IMR-90 (cell line): ENCODE results near the gene FAM83E. TPM values are rescaled to one million over a fixed set of nuclear protein-coding genes. Genes with fewer than 3 reads are reported as not detected.

ENCODE experiments used
- ATAC-seq: fragments of 200-7000 bp; cut with Tn5 transposase; 2 replicates; pipeline ENCODE4 v1.9.1; 2020; ENCODE audit warnings: low read depth, mild to moderate bottlenecking, moderate library complexity
- BruUV-seq: library from RNA; stranded (reverse); fragments of 400-500 nt; replicated peaks from 2 replicates; lab custom pipeline; 2021; lab: Mats Ljungman, UMichigan
- CTCF ChIA-PET: fragments of 300-600 bp; formaldehyde crosslinking; extraction: SDS; loops from one replicate; lab custom pipeline; 2021; ENCODE audit warnings: antibody characterized with exemption; lab: Yijun Ruan, JAX
- POLR2A ChIA-PET: fragments of 300-600 bp; sonication (Branson Sonifier 250); formaldehyde crosslinking; loops from one replicate; lab custom pipeline; 2022; ENCODE audit warnings: antibody characterized with exemption; ENCODE audit not compliant: unreplicated experiment; lab: Charles Lee
- DNase-seq: peaks from one replicate; pipeline ENCODE4 v3.0.0; 2013
- H2AFZ ChIP-seq: replicated peaks from 2 replicates; pipeline ENCODE3; 2013; ENCODE audit warnings: low read length, mild to moderate bottlenecking; ENCODE audit not compliant: poor library complexity
- H2AK5ac ChIP-seq: 2 replicates; pipeline ENCODE4 v1.6.1; 2013; ENCODE audit warnings: low read depth, low read length, inconsistent platforms
- H2AK9ac ChIP-seq: replicated peaks from 2 replicates; pipeline ENCODE3; 2013; ENCODE audit warnings: mild to moderate bottlenecking, low read depth, low read length, moderate library complexity; ENCODE audit not compliant: poor library complexity
- H2BK120ac ChIP-seq: 2 replicates; pipeline ENCODE4 v1.6.1; 2013; ENCODE audit warnings: low read depth, low read length, inconsistent platforms
- H2BK15ac ChIP-seq: 3 replicates; pipeline ENCODE4 v1.6.1; 2013; ENCODE audit warnings: low read depth, low read length, inconsistent platforms
- H2BK20ac ChIP-seq: 2 replicates; pipeline ENCODE4 v1.6.1; 2013; ENCODE audit warnings: low read depth, mild to moderate bottlenecking, inconsistent platforms, low read length, moderate library complexity
- H2BK5ac ChIP-seq: 2 replicates; pipeline ENCODE4 v1.6.1; 2013; ENCODE audit warnings: mild to moderate bottlenecking, low read depth, low read length, inconsistent platforms; ENCODE audit not compliant: poor library complexity, severe bottlenecking
- H3K14ac ChIP-seq: replicated peaks from 2 replicates; pipeline ENCODE4 v1.6.1; 2013; ENCODE audit warnings: low read depth, low read length, inconsistent platforms
- H3K18ac ChIP-seq: 2 replicates; pipeline ENCODE4 v1.6.1; 2013; ENCODE audit warnings: low read depth, low read length, control low read depth
- H3K23ac ChIP-seq: 2 replicates; pipeline ENCODE4 v1.6.1; 2013; ENCODE audit warnings: low read depth, low read length, inconsistent platforms
- H3K27ac ChIP-seq: 2 replicates; pipeline ENCODE4 v1.5.1; 2013; ENCODE audit warnings: mild to moderate bottlenecking, control low read depth, low read length; ENCODE audit not compliant: insufficient read depth
- H3K27me3 ChIP-seq: 2 replicates; pipeline ENCODE4 v1.6.1; 2013; ENCODE audit warnings: low read length; ENCODE audit not compliant: control insufficient read depth, insufficient read depth
- H3K36me3 ChIP-seq: 2 replicates; pipeline ENCODE4 v1.6.1; 2013; ENCODE audit warnings: low read length, mixed read lengths; ENCODE audit not compliant: control insufficient read depth, insufficient read depth
- H3K4ac ChIP-seq: 2 replicates; pipeline ENCODE4 v1.6.1; 2013; ENCODE audit warnings: low read depth, low read length, inconsistent platforms
- H3K4me1 ChIP-seq: 2 replicates; pipeline ENCODE4 v1.6.1; 2013; ENCODE audit warnings: low read length, mixed read lengths; ENCODE audit not compliant: control insufficient read depth, insufficient read depth
- H3K4me2 ChIP-seq: 2 replicates; pipeline ENCODE4 v1.6.1; 2013; ENCODE audit warnings: low read depth, mild to moderate bottlenecking, control low read depth, low read length, moderate library complexity
- H3K4me3 ChIP-seq: 2 replicates; pipeline ENCODE4 v1.5.1; 2013; ENCODE audit warnings: low read depth, mild to moderate bottlenecking, control low read depth, low read length, moderate library complexity; ENCODE audit not compliant: insufficient read depth
- H3K56ac ChIP-seq: 2 replicates; pipeline ENCODE4 v1.6.1; 2013; ENCODE audit warnings: low read length, inconsistent platforms; ENCODE audit not compliant: insufficient read depth; ENCODE audit errors: extremely low read depth
- H3K79me1 ChIP-seq, 2 experiments: 2 replicates each; pipeline ENCODE4 v1.6.1; 2013; ENCODE audit warnings: low read length in 2 of 2, inconsistent platforms in 1 of 2, low read depth in 1 of 2
- H3K9ac ChIP-seq: 2 replicates; pipeline ENCODE4 v1.6.1; 2013; ENCODE audit warnings: low read depth, low read length, control low read depth
- H3K9me1 ChIP-seq: 2 replicates; pipeline ENCODE4 v1.6.1; 2013; ENCODE audit warnings: low read length, inconsistent platforms; ENCODE audit not compliant: insufficient read depth
- H3K9me3 ChIP-seq: 2 replicates; pipeline ENCODE4 v1.6.1; 2013; ENCODE audit warnings: low read length; ENCODE audit not compliant: control insufficient read depth, insufficient read depth
- H4K20me1 ChIP-seq: 2 replicates; pipeline ENCODE4 v1.6.1; 2013; ENCODE audit warnings: low read length, inconsistent platforms; ENCODE audit not compliant: insufficient read depth
- H4K5ac ChIP-seq: 2 replicates; pipeline ENCODE4 v1.6.1; 2013; ENCODE audit warnings: mild to moderate bottlenecking, low read depth, low read length, control low read depth
- H4K8ac ChIP-seq, 2 experiments: 2 replicates each; pipeline ENCODE4 v1.6.1; 2013; ENCODE audit warnings: low read depth in 2 of 2, low read length in 2 of 2, control low read depth in 1 of 2, inconsistent platforms in 1 of 2
- H4K91ac ChIP-seq: 2 replicates; pipeline ENCODE4 v1.6.1; 2013; ENCODE audit warnings: low read depth, low read length, inconsistent platforms; ENCODE audit not compliant: insufficient read depth
- CEBPB ChIP-seq: IDR thresholded peaks from 2 replicates; pipeline ENCODE4 v1.6.1; 2012; ENCODE audit warnings: low read depth, low read length, improper control_type of control experiment
- CHD1 ChIP-seq: IDR thresholded peaks from 2 replicates; pipeline ENCODE4 v1.6.1; 2012; ENCODE audit warnings: low read depth, low read length, improper control_type of control experiment
- ELK1 ChIP-seq: fragments of 150-350 bp; IDR thresholded peaks from 2 replicates; pipeline ENCODE4 v1.6.1; 2016; ENCODE audit warnings: low read depth, mild to moderate bottlenecking, low read length, moderate library complexity, borderline replicate concordance
- FOS ChIP-seq: fragments of 150-350 bp; IDR thresholded peaks from 2 replicates; pipeline ENCODE4 v1.6.1; 2016; ENCODE audit warnings: low read depth, low read length
- MAZ ChIP-seq: IDR thresholded peaks from 2 replicates; pipeline ENCODE4 v1.6.1; 2012; ENCODE audit warnings: low read depth, mild to moderate bottlenecking, low read length, improper control_type of control experiment, moderate library complexity, borderline replicate concordance
- MXI1 ChIP-seq: IDR thresholded peaks from 2 replicates; pipeline ENCODE4 v1.6.1; 2012; ENCODE audit warnings: low read depth, mild to moderate bottlenecking, low read length, moderate library complexity, borderline replicate concordance
- NFE2L2 ChIP-seq: fragments of 150-350 bp; IDR thresholded peaks from 2 replicates; pipeline ENCODE4 v1.6.1; 2016; ENCODE audit warnings: low read depth, mild to moderate bottlenecking, low read length
- POLR2A ChIP-seq: IDR thresholded peaks from 2 replicates; pipeline ENCODE4 v1.6.1; 2012; ENCODE audit warnings: mild to moderate bottlenecking, low read depth, low read length
- RAD21 ChIP-seq: IDR thresholded peaks from 2 replicates; pipeline ENCODE4 v1.6.1; 2012; ENCODE audit warnings: low read length, improper control_type of control experiment
- RCOR1 ChIP-seq: IDR thresholded peaks from 2 replicates; pipeline ENCODE4 v1.6.1; 2012; ENCODE audit warnings: mild to moderate bottlenecking, low read length, improper control_type of control experiment; ENCODE audit not compliant: insufficient replicate concordance
- RFX5 ChIP-seq: IDR thresholded peaks from 2 replicates; pipeline ENCODE4 v1.8.0; 2012; ENCODE audit warnings: low read depth, mild to moderate bottlenecking, low read length, moderate library complexity
- SMC3 ChIP-seq: fragments of 150-350 bp; IDR thresholded peaks from 2 replicates; pipeline ENCODE4 v1.6.1; 2016; ENCODE audit warnings: low read depth, mild to moderate bottlenecking, antibody characterized with exemption, low read length, moderate library complexity
- USF2 ChIP-seq: fragments of 150-350 bp; IDR thresholded peaks from 2 replicates; pipeline ENCODE4 v1.6.1; 2017; ENCODE audit warnings: mild to moderate bottlenecking, antibody characterized with exemption, low read length, low read depth
- WGBS, 2 experiments: methylation state at CpG; one replicate each; pipeline versions ENCODE4 v1.1.5 to v1.1.7; 2013; ENCODE audit warnings: missing lambda C conversion rate in 2 of 2; ENCODE audit not compliant: insufficient read length in 1 of 2; ENCODE audit errors: extremely low coverage in 2 of 2; 5-methylcytosine and 5-hydroxymethylcytosine counted together
- dilution Hi-C: fragments of 300-500 bp; cut with HindIII; formaldehyde crosslinking; loops from one replicate; pipeline ENCODE4 v1.14.3; 2018; ENCODE audit warnings: low sequenced_read_pairs; ENCODE audit not compliant: unreplicated experiment
- in situ Hi-C: fragments of 300-500 bp; cut with MboI; formaldehyde crosslinking; loops from 3 replicates; pipeline ENCODE4 v1.14.3; 2019; ENCODE audit warnings: low sequenced_read_pairs, inconsistent platforms, mixed read lengths
- intact Hi-C: fragments of 100-400 bp; cut with micrococcal nuclease; formaldehyde crosslinking; loops from 2 replicates; pipeline ENCODE4 v1.10.0; 2022
- polyA plus RNA-seq, 3 experiments: library from polyadenylated mRNA; depleted of rRNA; stranded (reverse); fragments of >200 nt; gene quantifications; 2 replicates each; pipeline ENCODE4 v1.2.3, GENCODE V29; 2012; ENCODE audit warnings: low replicate concordance in 1 of 3
- total RNA-seq: library from RNA; depleted of rRNA; stranded (reverse); fragments of >200 nt; gene quantifications from 2 replicates; pipeline ENCODE4 v1.2.3, GENCODE V29; 2012
- TF ChIP-seq, protein P1 (sequence below): conservative IDR thresholded peaks from 2 replicates; pipeline ENCODE4 v1.5.1; 2012; ENCODE audit warnings: mild to moderate bottlenecking, low read depth, low read length, improper control_type of control experiment

FAM83E gene
- total and polyA plus RNA-seq, 2 of the 4 experiments (the other 2 are of a cell fraction): 0.05 to 0.36 TPM

- H3K56ac ChIP-seq: no peak overlapping the region
- ChIA-PET CTCF (interaction anchor here (0.5 to 0.9 kb wide), 2 partner anchors 28 to 120 kb away, joined by 3 to 4 read pairs; no protein-coding TSS in a partner anchor), POLR2A (no interaction called here)
- H3K27me3 ChIP-seq: no peaks in the 10 kb centered on the region
- H3K4me2 ChIP-seq: no peak overlapping the region
- ATAC-seq: no peak
- H2AFZ ChIP-seq: no peak overlapping the region
- intact Hi-C loops: loop anchor here (2.0 kb wide), 1 partner anchor 21 kb away; no protein-coding TSS in a partner anchor
- BruUV-seq: no TSS peak
- no peak overlapping the region for H4K8ac ChIP-seq
- no peak overlapping the region for H3K4ac ChIP-seq
- H4K5ac ChIP-seq: no peak overlapping the region
- H2BK20ac ChIP-seq: no peak overlapping the region
- no peaks in the 10 kb centered on the region for H3K79me1 ChIP-seq
- no peak overlapping the region for H2AK5ac ChIP-seq
- H2AK9ac ChIP-seq: no peak overlapping the region
- no peak overlapping the region for H4K91ac ChIP-seq
- no peak overlapping the region for H3K4me3 ChIP-seq
- H3K9me1 ChIP-seq: no peaks in the 10 kb centered on the region
- H2BK15ac ChIP-seq: no peak overlapping the region
- H3K14ac ChIP-seq: no peak overlapping the region
- H3K4me1 ChIP-seq: no peaks in the 10 kb centered on the region
- no peak overlapping the region for H3K9ac ChIP-seq
- no CpG with 5 or more reads among the region's 20 CpGs for WGBS, 2 experiments
- H2BK120ac ChIP-seq: no peak overlapping the region
- no peak for TF ChIP-seq NFE2L2
- TF ChIP-seq CHD1: no peak
- no peak for TF ChIP-seq MAZ
- TF ChIP-seq FOS: no peak
- TF ChIP-seq POLR2A: no peak
- no peak for TF ChIP-seq RCOR1
- TF ChIP-seq USF2: no peak
- no peak for TF ChIP-seq MXI1
- TF ChIP-seq, protein P1, sequence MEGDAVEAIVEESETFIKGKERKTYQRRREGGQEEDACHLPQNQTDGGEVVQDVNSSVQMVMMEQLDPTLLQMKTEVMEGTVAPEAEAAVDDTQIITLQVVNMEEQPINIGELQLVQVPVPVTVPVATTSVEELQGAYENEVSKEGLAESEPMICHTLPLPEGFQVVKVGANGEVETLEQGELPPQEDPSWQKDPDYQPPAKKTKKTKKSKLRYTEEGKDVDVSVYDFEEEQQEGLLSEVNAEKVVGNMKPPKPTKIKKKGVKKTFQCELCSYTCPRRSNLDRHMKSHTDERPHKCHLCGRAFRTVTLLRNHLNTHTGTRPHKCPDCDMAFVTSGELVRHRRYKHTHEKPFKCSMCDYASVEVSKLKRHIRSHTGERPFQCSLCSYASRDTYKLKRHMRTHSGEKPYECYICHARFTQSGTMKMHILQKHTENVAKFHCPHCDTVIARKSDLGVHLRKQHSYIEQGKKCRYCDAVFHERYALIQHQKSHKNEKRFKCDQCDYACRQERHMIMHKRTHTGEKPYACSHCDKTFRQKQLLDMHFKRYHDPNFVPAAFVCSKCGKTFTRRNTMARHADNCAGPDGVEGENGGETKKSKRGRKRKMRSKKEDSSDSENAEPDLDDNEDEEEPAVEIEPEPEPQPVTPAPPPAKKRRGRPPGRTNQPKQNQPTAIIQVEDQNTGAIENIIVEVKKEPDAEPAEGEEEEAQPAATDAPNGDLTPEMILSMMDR: no peak
- TF ChIP-seq SMC3: no peak
- no peak for TF ChIP-seq RAD21
- no peak for TF ChIP-seq CEBPB
- no peak for TF ChIP-seq RFX5
- TF ChIP-seq ELK1: no peak
- H4K20me1 ChIP-seq: peaks cover 13% of the 10 kb centered on the region; the same call in 1 of the 2 replicates
- no peak overlapping the region for H3K23ac ChIP-seq
- no peak overlapping the region for H2BK5ac ChIP-seq
- DNase-seq: no peak
- in situ Hi-C loops: no loop called here
- no peaks in the 10 kb centered on the region for H3K9me3 ChIP-seq
- dilution Hi-C loops: no loop called here
- H3K27ac ChIP-seq: no peak overlapping the region
- H3K36me3 ChIP-seq: no peaks in the 10 kb centered on the region; the same call in 1 of the 2 replicates
- H3K18ac ChIP-seq: no peak overlapping the region
Observed at GRCh38 chr19:48609571-48610108, 5.2 kb downstream of the FAM83E start.
